Measurements from ENCODE around the gene ZNF503.
A peak's percentile ranks its signal among the peaks of the same experiment; 100 is the strongest.

ZNF503 gene

GRCh38 chr10:75427951-75428350, 26.4 kb upstream of the ZNF503 start:
- no peak for TF ChIP-seq JUND (IDR thresholded peaks at IDR 0.05; ENCODE audit: low read depth)
- in situ Hi-C loops (cut with HindIII; ENCODE audit: low pct_unique_long_range_greater_than_20kb, low sequenced_read_pairs): no loop called here
- no peak for DNase-seq (ENCODE audit: low read depth in 1 of 2, low spot score in 1 of 2)

GRCh38 chr10:75426880-75427279, 25.3 kb upstream of the ZNF503 start:
- DNase-seq (ENCODE audit: low read depth in 1 of 2, low spot score in 1 of 2): no peak
- in situ Hi-C loops (cut with HindIII; ENCODE audit: low pct_unique_long_range_greater_than_20kb, low sequenced_read_pairs): no loop called here
- TF ChIP-seq JUND (IDR thresholded peaks at IDR 0.05; ENCODE audit: low read depth): no peak

GRCh38 chr10:75425291-75426079, 23.9 kb upstream of the ZNF503 start:
- no peak for DNase-seq (ENCODE audit: low read depth in 1 of 2, low spot score in 1 of 2)
- TF ChIP-seq JUND (IDR thresholded peaks at IDR 0.05; ENCODE audit: low read depth): no peak
- in situ Hi-C loops (cut with HindIII; ENCODE audit: low pct_unique_long_range_greater_than_20kb, low sequenced_read_pairs): no loop called here

- DNase-seq (ENCODE audit: low read depth in 1 of 2, low spot score in 1 of 2): no peak
- in situ Hi-C loops (cut with HindIII; ENCODE audit: low pct_unique_long_range_greater_than_20kb, low sequenced_read_pairs): no loop called here
- TF ChIP-seq JUND (IDR thresholded peaks at IDR 0.05; ENCODE audit: low read depth): no peak
Observed at GRCh38 chr10:75424571-75424970, 23.0 kb upstream of the ZNF503 start.

GRCh38 chr10:75422913-75423312, 21.3 kb upstream of the ZNF503 start:
- no peak for TF ChIP-seq JUND (IDR thresholded peaks at IDR 0.05; ENCODE audit: low read depth)
- DNase-seq (ENCODE audit: low read depth in 1 of 2, low spot score in 1 of 2): no peak
- in situ Hi-C loops (cut with HindIII; ENCODE audit: low pct_unique_long_range_greater_than_20kb, low sequenced_read_pairs): no loop called here

- DNase-seq (ENCODE audit: low read depth in 1 of 2, low spot score in 1 of 2): no peak
- in situ Hi-C loops (cut with HindIII; ENCODE audit: low pct_unique_long_range_greater_than_20kb, low sequenced_read_pairs): no loop called here
- no peak for TF ChIP-seq JUND (IDR thresholded peaks at IDR 0.05; ENCODE audit: low read depth)
Observed at GRCh38 chr10:75418712-75419111, 17.1 kb upstream of the ZNF503 start.

- no peak for DNase-seq (ENCODE audit: low read depth in 1 of 2, low spot score in 1 of 2)
- in situ Hi-C loops (cut with HindIII; ENCODE audit: low pct_unique_long_range_greater_than_20kb, low sequenced_read_pairs): no loop called here
- no peak for TF ChIP-seq JUND (IDR thresholded peaks at IDR 0.05; ENCODE audit: low read depth)
Observed at GRCh38 chr10:75418293-75418692, 16.7 kb upstream of the ZNF503 start.

GRCh38 chr10:75417522-75417927, 16.0 kb upstream of the ZNF503 start:
- DNase-seq (ENCODE audit: low read depth in 1 of 2, low spot score in 1 of 2): no peak
- in situ Hi-C loops (cut with HindIII; ENCODE audit: low pct_unique_long_range_greater_than_20kb, low sequenced_read_pairs): no loop called here
- TF ChIP-seq JUND (IDR thresholded peaks at IDR 0.05; ENCODE audit: low read depth): no peak

- in situ Hi-C loops (cut with HindIII; ENCODE audit: low pct_unique_long_range_greater_than_20kb, low sequenced_read_pairs): no loop called here
Observed at GRCh38 chr10:75414527-75414926, 13.0 kb upstream of the ZNF503 start.

GRCh38 chr10:75410132-75411005, 8.8 kb upstream of the ZNF503 start:
- TF ChIP-seq JUND (IDR thresholded peaks at IDR 0.05; ENCODE audit: low read depth): no peak
- peak in 1 of 2 experiments; percentile 32 for DNase-seq (ENCODE audit: low read depth in 1 of 2, low spot score in 1 of 2)

More at GRCh38 chr10:75414527-75414926, 13.0 kb upstream of the ZNF503 start:
- DNase-seq (ENCODE audit: low read depth in 1 of 2, low spot score in 1 of 2): no peak
- no peak for TF ChIP-seq JUND (IDR thresholded peaks at IDR 0.05; ENCODE audit: low read depth)

GRCh38 chr10:75408911-75409885, 7.6 kb upstream of the ZNF503 start:
- in situ Hi-C loops (cut with HindIII; ENCODE audit: low pct_unique_long_range_greater_than_20kb, low sequenced_read_pairs): no loop called here
- TF ChIP-seq JUND (IDR thresholded peaks at IDR 0.05; ENCODE audit: low read depth): no peak
- peak; percentile 87 to 98 for DNase-seq (ENCODE audit: low read depth in 1 of 2, low spot score in 1 of 2)

More at GRCh38 chr10:75410132-75411005, 8.8 kb upstream of the ZNF503 start:
- in situ Hi-C loops (cut with HindIII; ENCODE audit: low pct_unique_long_range_greater_than_20kb, low sequenced_read_pairs): no loop called here

GRCh38 chr10:75408509-75408875, 6.9 kb upstream of the ZNF503 start:
- TF ChIP-seq JUND (IDR thresholded peaks at IDR 0.05; ENCODE audit: low read depth): no peak
- DNase-seq (ENCODE audit: low read depth in 1 of 2, low spot score in 1 of 2): no peak
- in situ Hi-C loops (cut with HindIII; ENCODE audit: low pct_unique_long_range_greater_than_20kb, low sequenced_read_pairs): no loop called here
